Ascending aorta (tissue), 2 donors: ENCODE data around the gene BEGAIN. TPM values are rescaled to one million over a fixed set of nuclear protein-coding genes. Genes with fewer than 3 reads are reported as not detected.

ENCODE experiments used
- DNase-seq, 2 donors: peaks; one replicate each; pipeline ENCODE4 v3.0.0-alpha.2; 2019; ENCODE audit warnings: low spot score in 2 of 2
- H3K27ac ChIP-seq, 2 donors: fragments of 200-600 bp; sonication (generic); one replicate each; pipeline ENCODE4 v1.5.1; 2016 to 2017; ENCODE audit warnings: mild to moderate bottlenecking in 1 of 2
- H3K27me3 ChIP-seq: fragments of 200-600 bp; sonication (generic); one replicate; pipeline ENCODE4 v1.5.1; 2017
- H3K36me3 ChIP-seq, 2 donors: fragments of 200-600 bp; sonication (generic); one replicate each; pipeline ENCODE4 v1.5.1; 2016
- H3K4me1 ChIP-seq, 2 donors: fragments of 200-600 bp; sonication (generic); one replicate each; pipeline ENCODE4 v1.5.1; 2016 to 2017; ENCODE audit warnings: mild to moderate bottlenecking in 1 of 2
- H3K4me3 ChIP-seq, 2 donors: fragments of 200-600 bp; sonication (generic); one replicate each; pipeline ENCODE4 v1.5.1; 2016 to 2017; ENCODE audit warnings: mild to moderate bottlenecking in 1 of 2
- H3K9me3 ChIP-seq, 2 donors: fragments of 200-600 bp; sonication (generic); one replicate each; pipeline ENCODE4 v1.5.1; 2016
- CTCF ChIP-seq, 3 experiments: fragments of 200-600 bp in 2 of 3; fragments of 450-650 bp in 1 of 3; sonication (generic) in 2 of 3; IDR thresholded peaks; one replicate each; pipeline ENCODE4 v1.5.1; 2016 to 2019; ENCODE audit warnings: antibody characterized with exemption in 3 of 3, mild to moderate bottlenecking in 1 of 3, moderate library complexity in 1 of 3
- intact Hi-C: fragments of 100-400 bp; cut with DNase I; formaldehyde crosslinking; loops from one replicate; pipeline ENCODE4 v1.15.1; 2023
- total RNA-seq: library from RNA; depleted of rRNA; stranded (reverse); fragments of >200 nt; gene quantifications from one replicate; pipeline ENCODE4 v1.1.0, GENCODE V29; 2016

BEGAIN gene
- total RNA-seq, 1 donor from 2014 or later, result 5.9 TPM

- intact Hi-C loops, result no loop called here
- DNase-seq, result no peak
- TF ChIP-seq CTCF (IDR thresholded peaks at IDR 0.05), result no peak
- Histone ChIP-seq H3K36me3 (no peaks in the 10 kb centered on the region), H3K4me3 (no peak overlapping the region), H3K27me3 (peaks cover 6% of the 10 kb centered on the region), H3K9me3 (no peaks in the 10 kb centered on the region), H3K27ac (no peak overlapping the region), H3K4me1 (no peaks in the 10 kb centered on the region)
Observed at GRCh38 chr14:100581228-100582145, 5.7 kb downstream of the BEGAIN start.

GRCh38 chr14:100580316-100581227 lies 6.6 kb downstream of the BEGAIN start:
- Histone ChIP-seq H3K27ac (no peak overlapping the region), H3K27me3 (no peaks in the 10 kb centered on the region), H3K4me3 (no peak overlapping the region), H3K36me3 (no peaks in the 10 kb centered on the region), H3K9me3 (no peaks in the 10 kb centered on the region), H3K4me1 (no peaks in the 10 kb centered on the region)
- intact Hi-C loops, result no loop called here
- no peak for TF ChIP-seq CTCF (IDR thresholded peaks at IDR 0.05)
- DNase-seq, result no peak

- Histone ChIP-seq H3K4me3 (no peak overlapping the region), H3K27me3 (no peaks in the 10 kb centered on the region), H3K9me3 (no peaks in the 10 kb centered on the region), H3K36me3 (no peaks in the 10 kb centered on the region), H3K27ac (no peak overlapping the region), H3K4me1 (no peaks in the 10 kb centered on the region)
- intact Hi-C loops, result no loop called here
- TF ChIP-seq CTCF (IDR thresholded peaks at IDR 0.05), result no peak
- no peak for DNase-seq
Observed at GRCh38 chr14:100578552-100578951, 8.7 kb downstream of the BEGAIN start.

- Histone ChIP-seq H3K36me3 (no peaks in the 10 kb centered on the region), H3K4me1 (no peaks in the 10 kb centered on the region), H3K27me3 (no peaks in the 10 kb centered on the region), H3K27ac (no peak overlapping the region), H3K9me3 (no peaks in the 10 kb centered on the region), H3K4me3 (no peak overlapping the region)
- intact Hi-C loops, result no loop called here
- DNase-seq, result no peak
- no peak for TF ChIP-seq CTCF (IDR thresholded peaks at IDR 0.05)
Observed at GRCh38 chr14:100577986-100578431, 9.2 kb downstream of the BEGAIN start.

GRCh38 chr14:100577321-100577985 lies 9.8 kb downstream of the BEGAIN start:
- H3K27ac ChIP-seq, result no peak overlapping the region
- intact Hi-C loops, result no loop called here
- no peaks in the 10 kb centered on the region for H3K27me3 ChIP-seq
- no peaks in the 10 kb centered on the region for H3K9me3 ChIP-seq
- H3K4me3 ChIP-seq, result no peak overlapping the region
- no peak for DNase-seq
- H3K36me3 ChIP-seq, result no peaks in the 10 kb centered on the region
- TF ChIP-seq CTCF (IDR thresholded peaks at IDR 0.05), result no peak
- H3K4me1 ChIP-seq, result no peaks in the 10 kb centered on the region
